HG02610 (cell line): ENCODE results near the gene IFIT3.

Experiments used
- ATAC-seq: cut with Tn5 transposase; IDR thresholded peaks from one replicate; pipeline ENCODE4 v1.9.1; 2021; ENCODE audit warnings: mild to moderate bottlenecking, moderate library complexity; ENCODE audit not compliant: unreplicated experiment

The IFIT3 gene

GRCh38 chr10:89389254-89389653, 61.5 kb downstream of the IFIT3 start:
- no peak for ATAC-seq
